HG03565 (cell line): Measurements from ENCODE around the gene LIMCH1.
"Not testable (repeated sequence)": the region's sequence is repeated elsewhere in the genome, so short reads cannot be mapped to it uniquely, and the experiment has no call there.

ENCODE experiments used
- ATAC-seq: cut with Tn5 transposase; IDR thresholded peaks from one replicate; pipeline ENCODE4 v1.9.1; 2021; ENCODE audit warnings: mild to moderate bottlenecking, moderate library complexity; ENCODE audit not compliant: unreplicated experiment

The LIMCH1 gene

GRCh38 chr4:41638866-41639265 is 100.9 kb downstream of the LIMCH1 start:
- ATAC-seq = no peak

GRCh38 chr4:41639291-41639690 is 101.3 kb downstream of the LIMCH1 start:
- no peak for ATAC-seq

- no peak for ATAC-seq
These were observed 102.9 kb downstream of the LIMCH1 start for GRCh38 chr4:41640906-41641305.

GRCh38 chr4:41642746-41643145 is 104.8 kb downstream of the LIMCH1 start:
- not testable (repeated sequence) for ATAC-seq

GRCh38 chr4:41643331-41643730 is 105.4 kb downstream of the LIMCH1 start:
- no peak for ATAC-seq

GRCh38 chr4:41644288-41644914 is 106.4 kb downstream of the LIMCH1 start:
- ATAC-seq = no peak

GRCh38 chr4:41644915-41645295 is 106.9 kb downstream of the LIMCH1 start:
- ATAC-seq = no peak

GRCh38 chr4:41645728-41646390 is 107.9 kb downstream of the LIMCH1 start:
- no peak for ATAC-seq

- no peak for ATAC-seq
These were observed 108.9 kb downstream of the LIMCH1 start for GRCh38 chr4:41646862-41647261.

- no peak for ATAC-seq
These were observed 109.4 kb downstream of the LIMCH1 start for GRCh38 chr4:41647383-41647782.

GRCh38 chr4:41651150-41651549 is 113.2 kb downstream of the LIMCH1 start:
- not testable (repeated sequence) for ATAC-seq

GRCh38 chr4:41652971-41653370 is 115.0 kb downstream of the LIMCH1 start:
- no peak for ATAC-seq

- no peak for ATAC-seq
These were observed 115.6 kb downstream of the LIMCH1 start for GRCh38 chr4:41653523-41653922.

- ATAC-seq = no peak
These were observed 117.2 kb downstream of the LIMCH1 start for GRCh38 chr4:41655177-41655576.

GRCh38 chr4:41656106-41656505 is 118.1 kb downstream of the LIMCH1 start:
- no peak for ATAC-seq

- no peak for ATAC-seq
These were observed 118.9 kb downstream of the LIMCH1 start for GRCh38 chr4:41656572-41657520.

GRCh38 chr4:41657561-41657960 is 119.6 kb downstream of the LIMCH1 start:
- ATAC-seq = no peak

GRCh38 chr4:41658163-41658562 is 120.2 kb downstream of the LIMCH1 start:
- no peak for ATAC-seq

GRCh38 chr4:41660352-41660751 is 122.4 kb downstream of the LIMCH1 start:
- ATAC-seq = no peak

GRCh38 chr4:41661442-41662076 is 123.6 kb downstream of the LIMCH1 start:
- ATAC-seq = no peak

- no peak for ATAC-seq
These were observed 127.8 kb downstream of the LIMCH1 start for GRCh38 chr4:41665636-41666207.
